Measurements from ENCODE around the gene SLIT3.
A peak's percentile ranks its signal among the peaks of the same experiment; 100 is the strongest.

SLIT3 gene

DNA sequence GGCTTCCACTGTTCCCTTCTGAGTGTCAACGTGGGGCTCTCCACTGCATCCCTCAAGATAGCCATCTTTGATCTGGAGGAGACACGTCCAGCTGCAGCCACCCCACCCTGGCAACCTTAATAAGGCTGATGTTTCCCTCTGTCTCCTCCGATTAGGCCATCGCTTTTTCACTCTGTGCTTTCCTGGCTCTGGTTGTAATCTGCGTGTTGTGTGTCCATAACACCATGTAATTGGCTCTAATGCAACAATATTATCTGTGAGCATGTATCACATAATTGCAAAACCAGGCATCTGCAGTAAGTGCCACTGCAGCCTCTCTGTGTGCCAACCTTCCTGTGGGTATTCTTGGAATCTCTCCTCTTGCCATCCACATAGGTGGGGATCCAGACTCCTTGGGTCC, 471.9 kb downstream of the SLIT3 start:
- DNase-seq (ENCODE audit: low spot score): no peak

DNA sequence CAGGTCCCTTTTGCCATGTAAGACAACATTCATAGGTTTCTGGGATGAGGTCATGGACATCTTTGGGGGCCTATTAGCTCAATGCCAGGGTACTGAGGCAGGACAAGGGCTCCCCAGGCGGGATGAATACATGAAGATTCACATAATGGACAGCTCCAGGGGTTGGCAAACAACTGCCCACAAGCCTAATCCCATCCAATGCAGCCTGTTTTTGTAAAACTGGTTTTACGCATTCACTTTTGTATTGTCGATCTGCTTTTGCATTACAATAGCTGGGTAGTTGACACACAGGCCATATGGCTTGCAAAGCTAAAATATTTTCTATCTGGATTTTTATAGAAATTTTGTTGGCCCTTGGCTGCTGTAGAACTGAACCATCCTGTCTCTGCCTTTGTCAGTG, 473.3 kb downstream of the SLIT3 start:
- DNase-seq (ENCODE audit: low spot score): peak; percentile 22

DNA sequence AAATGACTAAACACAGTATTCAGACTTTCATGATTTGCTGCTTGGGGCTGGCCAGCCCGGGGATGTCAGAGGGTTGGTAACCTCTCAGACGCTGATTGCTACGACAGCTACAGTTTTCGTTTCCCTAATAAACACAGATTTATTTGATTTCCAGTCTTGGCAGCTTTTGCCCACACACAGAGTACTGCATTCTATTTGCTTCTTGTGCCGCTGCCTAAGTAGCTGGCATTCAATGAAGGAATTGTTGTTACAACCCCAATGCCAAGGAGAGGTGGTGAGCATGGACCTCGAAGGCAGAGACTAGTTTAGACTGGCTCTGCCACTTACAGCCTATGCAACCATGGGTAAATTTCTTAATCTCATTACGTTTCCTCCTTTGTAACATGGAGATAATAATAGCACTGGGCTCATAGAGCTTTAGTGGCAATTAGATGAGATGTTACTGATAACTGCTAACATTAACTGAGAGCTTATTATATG, 474.7 kb downstream of the SLIT3 start:
- no peak for DNase-seq (ENCODE audit: low spot score)

DNA sequence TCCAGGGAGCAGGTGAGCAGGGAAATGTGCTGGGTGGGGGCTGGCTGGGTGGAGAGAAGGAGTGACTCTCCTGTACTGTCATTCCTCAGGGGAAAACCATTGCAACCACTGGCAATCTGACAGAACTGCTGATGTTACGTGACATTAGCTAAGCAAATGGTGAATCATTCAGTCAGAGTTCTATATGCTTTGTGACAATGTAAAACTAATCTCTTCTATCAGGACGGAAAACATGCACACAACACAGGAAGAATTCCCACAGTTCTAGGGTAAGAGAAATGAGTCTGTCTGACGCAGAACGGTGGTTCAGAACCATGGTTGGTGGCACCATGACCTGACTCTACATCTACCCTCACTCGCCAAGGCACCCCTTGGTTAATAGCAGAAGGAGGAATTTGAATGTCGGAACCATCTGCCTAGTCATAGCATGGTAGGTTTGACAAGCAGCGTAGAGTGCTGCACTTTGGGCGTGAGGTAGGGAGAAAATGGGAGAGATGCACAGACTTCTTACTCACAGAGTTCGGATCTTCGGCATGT, 478.1 kb downstream of the SLIT3 start:
- no peak for DNase-seq (ENCODE audit: low spot score)

DNA sequence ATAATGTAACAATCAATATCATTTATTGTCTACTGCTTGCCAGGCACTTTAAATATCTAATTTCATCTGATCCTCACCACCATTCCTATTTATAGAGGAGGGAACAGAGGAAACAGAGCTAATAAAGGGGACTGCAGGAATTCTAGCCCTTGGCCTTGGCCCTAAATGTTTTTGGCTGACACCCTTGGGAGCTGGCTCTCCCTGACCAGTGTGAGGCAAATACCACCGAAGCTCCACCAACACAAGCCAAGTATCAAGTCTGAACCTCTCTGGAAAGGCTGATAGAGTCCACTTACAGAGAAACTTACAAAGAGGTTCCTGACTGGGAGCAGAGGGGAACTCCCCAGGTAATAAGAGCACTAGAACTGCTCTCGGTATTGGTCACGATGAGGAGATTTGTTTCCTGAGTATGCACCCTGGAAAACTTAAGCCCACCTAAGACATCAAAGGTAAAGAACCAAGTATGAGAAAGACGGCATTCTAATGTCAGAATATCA, 478.6 kb downstream of the SLIT3 start:
- no peak for DNase-seq (ENCODE audit: low spot score)

DNA sequence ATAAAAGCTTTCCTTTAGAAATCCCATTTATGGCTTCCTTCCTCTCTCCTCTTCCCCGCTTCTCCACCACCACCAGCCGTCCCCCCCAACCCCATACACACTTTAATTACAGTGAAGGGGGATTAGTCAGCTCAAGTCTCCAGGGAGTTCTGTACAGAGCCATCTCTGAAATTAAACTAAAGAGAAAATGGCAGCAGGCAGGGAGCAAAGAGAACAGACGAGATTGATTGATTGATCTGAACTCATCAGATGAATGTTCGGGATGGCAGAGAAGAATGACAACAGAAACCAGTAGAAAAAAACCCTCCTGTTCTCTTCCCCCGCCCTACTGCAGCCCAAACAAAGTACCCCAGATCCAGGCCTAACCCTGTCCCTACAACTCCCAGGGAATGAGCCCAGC, 480.1 kb downstream of the SLIT3 start:
- no peak for DNase-seq (ENCODE audit: low spot score)

DNA sequence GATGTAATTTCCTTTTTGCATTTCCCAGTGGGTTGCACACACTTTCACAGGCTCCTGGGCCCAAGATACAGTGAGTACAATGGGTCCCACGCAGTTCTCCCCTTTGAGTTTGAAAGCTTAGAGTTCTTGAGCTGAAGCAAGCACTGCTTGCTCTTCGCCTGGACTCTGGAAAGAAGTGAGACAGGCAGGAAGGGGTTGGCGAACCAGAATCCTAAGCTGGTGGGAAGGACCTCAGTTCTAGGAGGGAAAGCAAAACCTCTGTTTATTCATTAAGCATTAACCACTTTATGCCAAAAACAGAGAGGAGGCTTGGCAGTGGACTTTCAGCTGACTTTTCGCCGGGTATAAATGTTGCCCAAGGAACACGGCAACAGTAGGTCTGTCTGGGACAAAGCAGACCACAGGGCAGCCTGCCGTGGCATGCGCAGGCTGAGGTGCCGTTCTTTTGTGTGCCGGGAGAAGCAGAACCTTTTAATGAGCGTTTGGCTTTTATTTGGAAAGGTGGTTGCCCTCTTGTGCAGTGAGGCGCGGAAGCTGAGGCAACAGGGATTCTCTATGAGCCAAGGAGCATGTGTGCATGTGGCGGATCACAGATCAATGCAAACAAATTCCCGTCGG, 481.8 kb downstream of the SLIT3 start:
- DNase-seq (ENCODE audit: low spot score): no peak

DNA sequence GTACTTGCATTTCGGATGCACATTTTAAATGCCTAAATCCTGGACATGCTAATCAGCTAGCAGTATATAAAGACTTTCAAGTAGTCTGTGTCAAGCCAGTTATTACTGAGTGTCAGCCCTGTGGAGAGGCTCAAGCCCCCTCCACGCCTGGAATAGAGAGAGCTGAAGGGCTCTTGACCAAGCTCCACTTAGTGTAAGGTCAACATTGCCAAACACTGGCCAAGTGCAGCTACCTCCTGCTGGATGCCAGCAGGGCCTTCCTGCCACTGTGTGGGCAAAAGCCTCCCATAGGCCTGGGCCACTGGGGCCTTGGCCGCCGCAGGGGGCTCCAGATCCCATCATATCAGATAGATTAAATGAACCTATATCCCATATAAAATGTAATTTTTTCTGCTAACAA, 482.4 kb downstream of the SLIT3 start:
- no peak for DNase-seq (ENCODE audit: low spot score)

DNA sequence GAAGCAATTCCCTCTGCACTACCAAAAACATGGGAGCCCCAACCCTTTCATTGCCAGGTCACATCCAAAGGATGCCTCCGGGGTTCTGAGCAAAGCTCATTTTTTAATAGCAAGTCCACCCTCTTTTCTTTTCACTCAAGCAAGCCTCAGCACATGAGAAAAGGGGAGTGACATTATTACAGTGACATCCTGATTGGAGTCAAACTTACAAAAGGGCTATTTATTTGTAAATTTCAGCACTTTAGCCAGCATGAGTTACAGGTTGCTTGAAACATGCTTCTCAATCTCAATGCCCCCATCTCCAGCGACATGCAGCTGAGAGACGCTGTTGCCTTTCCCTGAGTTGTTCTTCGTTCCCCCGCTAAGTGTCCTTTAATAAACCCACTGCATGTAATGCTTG, 483.3 kb downstream of the SLIT3 start:
- no peak for DNase-seq (ENCODE audit: low spot score)

DNA sequence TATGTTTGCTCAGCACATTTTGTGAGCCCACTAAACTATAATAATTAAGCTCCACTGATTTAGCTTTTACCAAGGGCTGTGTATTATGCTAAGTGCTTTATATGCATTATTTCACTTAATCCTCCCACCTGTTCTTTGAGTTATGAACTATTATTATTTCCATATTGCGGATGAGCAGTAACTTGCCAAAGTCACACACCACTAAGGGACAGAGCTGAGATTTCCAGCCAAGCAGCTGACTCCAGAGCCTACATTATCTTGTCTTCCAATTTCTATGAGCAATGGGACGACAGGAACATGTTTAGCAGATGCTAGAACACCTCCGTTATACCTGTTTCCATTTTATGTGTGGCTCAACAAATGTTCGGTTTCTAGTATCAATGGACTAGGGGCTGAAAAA, 484.3 kb downstream of the SLIT3 start:
- no peak for DNase-seq (ENCODE audit: low spot score)

DNA sequence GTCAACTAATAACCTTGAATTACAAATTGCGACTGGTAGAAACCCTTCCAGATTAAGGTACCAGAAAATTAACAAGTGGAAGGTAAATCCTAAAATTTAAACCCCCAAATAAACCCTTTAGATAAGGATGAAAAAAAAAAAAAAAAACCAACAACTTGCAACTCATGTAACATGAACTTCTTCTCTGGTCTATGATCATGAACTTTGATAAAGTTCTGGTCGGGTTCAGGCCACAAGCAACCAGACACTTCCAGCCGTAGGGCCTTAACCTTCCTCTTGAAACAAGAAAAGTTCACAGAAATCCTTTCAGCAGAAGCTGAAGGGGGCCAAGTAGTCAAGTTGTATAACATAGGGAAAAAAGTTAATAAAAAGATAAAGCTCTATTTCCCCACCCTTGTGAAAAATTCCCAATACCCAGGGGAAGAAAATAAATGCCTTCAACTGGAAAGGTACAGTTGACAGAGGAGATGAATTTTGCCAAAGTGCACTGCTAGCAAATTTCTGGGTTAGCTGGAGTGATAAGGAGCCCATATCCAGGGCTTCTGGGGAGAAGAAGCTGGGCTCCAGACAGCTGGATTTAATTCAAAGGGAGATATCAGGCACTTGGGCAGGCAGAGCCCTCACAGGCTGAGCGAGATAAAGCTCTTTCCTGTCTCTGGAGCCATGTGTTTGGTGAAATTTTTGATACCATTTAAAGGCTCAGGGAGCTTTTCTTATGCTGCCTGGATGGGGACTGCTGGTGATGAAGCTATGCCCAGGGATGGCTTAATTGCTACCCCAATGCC, 487.6 kb downstream of the SLIT3 start:
- DNase-seq (ENCODE audit: low spot score): no peak

DNA sequence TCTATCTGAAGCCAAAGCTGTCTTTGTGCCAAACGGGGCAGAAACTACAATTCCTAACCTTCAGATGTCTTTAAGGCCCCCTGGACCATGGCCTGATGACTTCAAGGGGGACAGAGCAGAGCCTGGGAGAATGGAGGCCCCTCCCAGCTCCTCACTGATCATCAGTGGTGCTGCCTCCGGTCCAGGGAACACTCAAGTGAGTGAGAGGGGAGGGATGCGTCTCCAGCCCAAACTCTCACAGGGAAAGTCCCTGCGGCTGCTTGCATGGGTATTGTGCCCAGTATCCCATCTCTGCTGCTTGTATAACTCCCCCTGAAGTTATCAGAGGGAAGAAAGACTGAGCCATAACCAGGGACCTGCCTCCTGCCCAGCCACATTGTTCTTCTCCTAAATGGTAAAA, 490.3 kb downstream of the SLIT3 start:
- no peak for DNase-seq (ENCODE audit: low spot score)

DNA sequence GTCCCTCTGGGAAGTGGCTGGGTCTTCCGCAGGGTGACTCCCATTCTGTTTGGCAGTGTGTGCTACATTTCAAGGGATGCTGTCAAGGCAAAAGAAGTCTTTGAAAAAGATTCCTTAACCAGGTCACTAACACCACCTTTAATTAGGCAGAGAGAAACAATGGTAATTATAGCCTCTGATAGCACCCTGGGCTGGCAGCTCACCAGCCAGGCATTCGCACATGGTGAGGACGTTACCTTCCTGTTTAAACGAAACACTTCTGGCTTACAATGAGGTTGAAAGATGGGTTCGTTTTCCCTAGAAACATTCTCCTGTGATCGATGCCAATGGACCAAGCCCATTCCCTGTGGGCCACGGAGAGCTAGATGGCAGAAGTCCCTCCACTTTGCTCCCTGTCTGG, 491.7 kb downstream of the SLIT3 start:
- DNase-seq (ENCODE audit: low spot score): no peak

DNA sequence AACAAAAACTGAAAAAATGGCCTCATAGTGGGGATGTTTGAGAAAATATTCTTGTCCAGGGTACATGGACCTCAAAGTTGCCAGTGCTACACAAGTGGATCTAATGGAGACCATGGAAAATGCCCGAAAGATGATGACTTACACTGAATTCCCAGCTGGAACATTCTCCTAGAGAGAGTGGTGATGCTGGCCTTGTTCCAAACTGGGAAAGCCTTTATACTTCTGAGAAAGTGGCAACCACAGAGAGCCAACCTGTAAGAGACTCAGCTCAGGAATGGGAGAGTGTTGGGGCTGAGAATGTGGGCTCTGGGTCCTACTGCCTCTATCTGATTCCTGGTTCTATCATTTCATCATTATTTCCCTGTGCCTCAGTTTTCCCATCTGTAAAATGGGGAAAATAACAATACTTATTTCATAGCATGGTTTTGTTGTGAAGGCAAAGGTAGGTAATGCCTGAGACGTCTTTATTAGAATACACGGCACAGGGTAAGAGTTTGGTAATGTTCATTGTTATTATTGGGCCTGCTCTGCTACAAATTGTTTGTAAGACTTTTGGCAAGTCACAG, 492.8 kb downstream of the SLIT3 start:
- no peak for DNase-seq (ENCODE audit: low spot score)

DNA sequence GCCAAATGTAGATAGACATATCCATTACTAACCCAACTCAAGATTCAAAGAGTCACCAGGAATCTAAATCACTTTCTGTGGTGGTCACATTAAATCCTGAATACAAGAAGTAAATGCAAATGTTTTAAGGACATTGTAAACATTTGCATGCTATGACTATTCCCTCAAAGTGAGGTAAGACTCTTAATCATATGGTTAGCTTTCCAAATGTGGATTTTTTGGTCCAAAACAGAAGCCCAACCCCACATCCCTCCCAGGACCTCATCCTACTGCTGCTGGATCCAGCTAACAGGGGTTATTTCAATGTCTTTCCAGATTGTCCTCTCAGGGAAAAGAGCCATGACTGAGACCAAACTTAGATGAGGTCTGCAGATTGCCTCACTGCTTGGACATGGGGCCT, 493.7 kb downstream of the SLIT3 start:
- no peak for DNase-seq (ENCODE audit: low spot score)

DNA sequence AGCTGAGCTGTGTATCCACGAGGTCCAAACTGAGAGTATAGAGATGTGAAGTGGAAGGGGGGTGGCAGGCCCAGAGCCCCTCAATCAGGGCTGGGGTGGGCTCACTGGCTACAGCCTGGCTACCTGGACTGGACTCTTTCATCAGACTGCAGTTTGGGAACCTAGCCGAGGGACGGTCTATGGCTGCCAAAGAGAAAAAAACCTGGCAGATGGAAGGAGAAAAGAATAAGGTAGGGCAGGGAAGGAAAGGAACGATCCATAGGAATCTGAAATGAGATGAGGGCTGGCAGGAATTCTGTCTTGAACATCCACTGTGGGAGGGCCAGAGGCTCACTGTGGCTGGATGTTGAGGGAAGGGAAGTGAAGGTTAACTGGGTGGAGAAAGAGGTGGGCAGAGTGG, 497.4 kb downstream of the SLIT3 start:
- no peak for DNase-seq (ENCODE audit: low spot score)

DNA sequence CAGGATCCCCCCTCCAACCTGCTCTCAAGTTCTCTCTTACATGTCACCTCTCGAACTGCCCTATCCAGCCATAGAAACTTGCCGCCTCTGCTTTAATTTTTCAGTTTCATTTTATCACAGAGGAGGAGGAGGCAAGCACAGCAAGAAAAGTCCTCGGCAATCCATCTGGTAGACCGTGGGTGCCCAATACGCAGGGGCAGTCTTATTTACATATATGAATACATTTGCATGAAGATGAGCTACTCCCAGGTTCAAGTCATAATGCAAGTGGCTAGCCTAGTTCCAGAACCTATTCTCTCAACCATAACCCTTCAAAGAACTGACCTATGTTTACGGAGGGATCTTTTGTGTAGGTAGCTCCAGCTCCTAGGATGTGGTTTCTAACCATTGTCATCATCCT, 498.6 kb downstream of the SLIT3 start:
- no peak for DNase-seq (ENCODE audit: low spot score)

DNA sequence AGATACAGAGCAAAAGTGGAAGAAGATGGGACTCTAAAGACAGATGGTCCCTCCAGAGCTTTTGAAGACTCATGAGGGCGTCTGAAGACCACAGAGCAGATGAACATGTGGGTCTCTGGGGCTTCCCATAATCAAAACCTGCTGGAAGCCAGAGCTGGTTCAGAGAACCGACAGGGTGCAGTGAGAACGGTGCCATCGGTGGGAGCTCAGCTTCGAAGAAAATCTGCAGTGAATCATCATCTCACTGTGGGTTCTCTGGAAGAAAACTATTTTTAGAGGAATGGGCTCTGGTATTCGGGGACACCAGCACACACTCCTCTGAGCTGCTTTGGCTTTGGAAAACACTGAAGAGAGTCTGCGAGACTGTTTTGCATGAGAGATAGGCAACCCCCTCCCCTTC, 499.4 kb downstream of the SLIT3 start:
- DNase-seq (ENCODE audit: low spot score): no peak

DNA sequence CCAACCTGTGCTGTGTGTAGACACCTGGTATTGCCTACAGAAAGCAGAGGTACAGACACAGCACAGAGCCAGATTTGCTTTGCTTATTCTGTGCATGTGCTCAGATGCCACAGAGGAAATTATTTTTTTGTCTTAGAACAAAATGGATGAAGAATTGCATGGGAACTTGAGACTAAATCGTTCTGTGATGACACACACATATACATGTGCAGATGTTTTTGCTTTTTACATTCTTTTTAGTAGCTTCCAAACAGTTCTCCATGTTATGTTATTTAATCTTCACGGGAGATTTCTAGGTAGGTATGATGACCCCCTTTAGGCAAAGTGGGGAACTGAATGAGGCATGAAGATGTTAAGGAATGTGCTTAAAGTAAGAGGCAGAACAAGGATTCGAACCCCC, 500.2 kb downstream of the SLIT3 start:
- no peak for DNase-seq (ENCODE audit: low spot score)

DNA sequence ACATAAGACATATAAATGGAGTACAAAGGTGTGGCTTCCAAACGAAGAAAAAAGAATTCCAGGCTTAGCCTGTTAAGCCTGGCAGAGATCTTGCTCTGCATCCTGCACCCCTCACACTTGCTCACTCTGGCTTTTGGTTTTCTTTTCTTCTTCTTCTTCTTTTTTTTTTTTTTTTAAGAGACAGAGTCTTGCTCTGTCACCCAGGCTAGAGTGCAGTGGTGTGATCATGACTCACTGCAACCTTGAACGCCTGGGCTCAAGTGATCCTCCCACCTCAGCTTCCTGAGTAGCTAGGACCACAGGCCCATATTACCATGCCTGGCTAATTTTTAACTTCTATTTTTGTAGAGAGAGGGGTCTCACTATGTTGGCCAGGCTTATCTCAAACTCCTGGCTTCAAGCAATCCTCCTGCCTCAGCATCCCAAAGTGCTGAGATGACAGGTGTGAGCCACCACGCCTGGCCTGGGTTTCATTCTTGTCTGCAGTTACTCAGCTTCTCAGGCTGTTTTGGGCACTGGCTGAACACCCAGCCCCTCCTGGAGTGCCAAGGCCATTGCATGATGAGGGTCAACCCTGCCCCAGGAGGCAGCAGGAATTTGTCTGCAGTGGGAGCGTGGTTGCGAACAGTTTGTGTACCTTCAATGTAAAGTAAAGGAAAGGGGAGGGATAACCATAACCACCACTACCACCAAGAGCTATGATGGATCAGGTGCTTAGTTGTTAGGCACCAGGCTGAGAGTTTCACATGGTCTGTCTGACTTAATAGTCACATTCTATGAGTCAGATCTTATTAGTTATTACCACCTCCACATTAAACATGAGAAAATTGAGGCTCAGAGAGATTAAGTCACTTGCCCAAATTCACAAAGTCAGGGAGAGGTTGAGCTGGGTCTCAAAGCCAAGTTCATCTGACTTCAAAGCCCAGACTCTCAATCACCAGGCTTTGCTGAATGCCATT, 502.6 kb downstream of the SLIT3 start:
- DNase-seq (ENCODE audit: low spot score): no peak

DNA sequence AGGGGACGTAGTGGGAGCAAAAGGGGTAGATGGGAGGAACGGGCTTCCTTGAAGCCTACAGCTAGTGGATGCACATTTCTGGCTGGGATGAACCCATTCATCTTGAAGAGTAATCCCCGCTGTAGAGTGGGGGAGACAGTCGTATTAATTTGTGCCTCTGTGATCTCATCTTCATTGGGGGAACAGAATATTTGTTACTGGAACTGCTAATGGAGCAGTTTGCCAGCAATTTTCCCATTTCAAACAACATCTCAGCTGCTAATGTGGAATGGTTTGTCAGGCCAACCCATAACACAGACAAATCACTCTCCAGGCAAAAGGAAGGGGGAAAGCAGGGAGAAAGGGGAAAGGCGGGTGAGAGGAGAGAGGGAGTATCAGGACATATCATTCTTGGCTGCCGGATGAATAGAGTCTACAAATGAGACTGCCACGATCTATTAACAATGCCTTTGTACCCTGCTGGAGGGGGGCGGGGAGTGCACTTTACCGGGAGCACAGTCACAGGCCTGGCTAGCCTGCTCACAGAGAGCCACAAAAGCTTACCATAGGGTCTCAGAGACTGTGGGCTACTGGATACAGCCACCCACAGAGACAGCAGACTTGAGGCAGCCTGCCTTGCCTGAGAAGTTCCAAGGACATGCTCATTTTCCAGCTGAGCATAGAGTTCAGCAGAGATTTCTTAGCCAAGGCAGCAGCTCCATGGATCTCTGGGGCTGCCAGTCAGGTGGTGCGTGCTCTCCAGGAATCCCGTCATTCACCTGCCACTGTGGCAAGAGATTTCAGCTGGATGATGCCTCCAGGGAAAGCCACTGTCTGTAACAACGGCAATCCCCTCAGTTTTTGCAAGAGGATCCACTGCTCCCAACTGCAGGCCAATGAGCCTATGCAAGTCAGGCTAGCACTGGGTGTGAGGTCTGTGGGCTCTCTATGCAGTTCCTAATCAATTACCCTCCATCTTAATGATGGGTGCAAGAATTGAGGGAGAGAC, 504.1 kb downstream of the SLIT3 start:
- no peak for DNase-seq (ENCODE audit: low spot score)
